DND-41 (cell line): ENCODE measurements around the gene NRDE2.
"Not testable (repeated sequence)": the region's sequence is repeated elsewhere in the genome, so short reads cannot be mapped to it uniquely, and the experiment has no call there.

Experiments used
- ATAC-seq: fragments of 200-7000 bp; cut with Tn5 transposase; 3 replicates; pipeline ENCODE4 v1.9.1; 2021; ENCODE audit warnings: low read depth; ENCODE audit not compliant: insufficient read depth
- DNase-seq: peaks from one replicate; pipeline ENCODE4 v3.0.0-alpha.2; 2020
- H2AFZ ChIP-seq: 2 replicates; pipeline ENCODE4 v1.6.0; 2012; ENCODE audit warnings: low read depth, low read length
- H3K27ac ChIP-seq: 2 replicates; pipeline ENCODE4 v1.5.1; 2012; ENCODE audit warnings: low read length, inconsistent platforms
- H3K27me3 ChIP-seq: fragments of 200-600 bp; sonication (generic); 2 replicates; pipeline ENCODE4 v1.6.0; 2012; ENCODE audit warnings: low read length, mild to moderate bottlenecking, inconsistent platforms; ENCODE audit not compliant: insufficient read depth, poor library complexity
- H3K36me3 ChIP-seq: 2 replicates; pipeline ENCODE4 v1.5.1; 2012; ENCODE audit warnings: low read length, inconsistent platforms; ENCODE audit not compliant: insufficient read depth
- H3K4me1 ChIP-seq: 2 replicates; pipeline ENCODE4 v1.5.1; 2012; ENCODE audit warnings: mild to moderate bottlenecking, low read length; ENCODE audit not compliant: insufficient read depth
- H3K4me2 ChIP-seq: 2 replicates; pipeline ENCODE4 v1.6.0; 2012; ENCODE audit warnings: mild to moderate bottlenecking, moderate library complexity, low read length, inconsistent platforms; ENCODE audit not compliant: insufficient read depth
- H3K4me3 ChIP-seq, 2 experiments: fragments of 200-600 bp in 1 of 2; shearing (Covaris generic) in 1 of 2; 2 replicates each; pipeline ENCODE4 v1.5.1; 2012 to 2016; ENCODE audit warnings: inconsistent platforms in 2 of 2, low read length in 2 of 2, mild to moderate bottlenecking in 2 of 2, low read depth in 1 of 2, moderate library complexity in 1 of 2
- H3K79me2 ChIP-seq: 2 replicates; pipeline ENCODE4 v1.6.0; 2012; ENCODE audit warnings: low read length, inconsistent platforms; ENCODE audit not compliant: insufficient read depth
- H3K9ac ChIP-seq: 2 replicates; pipeline ENCODE4 v1.6.0; 2012; ENCODE audit warnings: low read depth, mild to moderate bottlenecking, inconsistent platforms, low read length, moderate library complexity
- H3K9me3 ChIP-seq: 2 replicates; pipeline ENCODE4 v1.5.1; 2012; ENCODE audit warnings: low read length, moderate library complexity, mild to moderate bottlenecking, inconsistent platforms; ENCODE audit not compliant: insufficient read depth, severe bottlenecking
- H4K20me1 ChIP-seq: 2 replicates; pipeline ENCODE4 v1.6.0; 2012; ENCODE audit warnings: low read length; ENCODE audit not compliant: insufficient read depth
- EZH2 ChIP-seq: IDR thresholded peaks from 3 replicates; pipeline ENCODE4 v1.6.1; 2012; ENCODE audit warnings: borderline replicate concordance, low read depth, mild to moderate bottlenecking, moderate library complexity, low read length, inconsistent platforms; ENCODE audit not compliant: severe bottlenecking
- TF ChIP-seq, protein P1 (sequence below): IDR thresholded peaks from 2 replicates; pipeline ENCODE4 v1.5.1; 2012; ENCODE audit warnings: borderline replicate concordance, low read length, moderate library complexity, mild to moderate bottlenecking; ENCODE audit not compliant: poor library complexity, severe bottlenecking; ENCODE audit errors: extremely low read depth

NRDE2 gene

GRCh38 chr14:90253826-90254225 is 77.9 kb downstream of the NRDE2 start:
- Histone ChIP-seq H3K79me2 (peaks cover 33% of the 10 kb centered on the region), H2AFZ (no peak overlapping the region), H3K4me2 (no peak overlapping the region), H3K36me3 (peaks cover 10% of the 10 kb centered on the region), H3K27ac (no peak overlapping the region), H3K4me1 (peaks cover 24% of the 10 kb centered on the region), H3K4me3 (no peak overlapping the region), H4K20me1 (peaks cover 16% of the 10 kb centered on the region; the same call in 1 of the 2 replicates), H3K9me3 (no peaks in the 10 kb centered on the region), H3K9ac (no peak overlapping the region), H3K27me3 (no peaks in the 10 kb centered on the region)
- TF ChIP-seq EZH2 = no peak
- TF ChIP-seq, protein P1, sequence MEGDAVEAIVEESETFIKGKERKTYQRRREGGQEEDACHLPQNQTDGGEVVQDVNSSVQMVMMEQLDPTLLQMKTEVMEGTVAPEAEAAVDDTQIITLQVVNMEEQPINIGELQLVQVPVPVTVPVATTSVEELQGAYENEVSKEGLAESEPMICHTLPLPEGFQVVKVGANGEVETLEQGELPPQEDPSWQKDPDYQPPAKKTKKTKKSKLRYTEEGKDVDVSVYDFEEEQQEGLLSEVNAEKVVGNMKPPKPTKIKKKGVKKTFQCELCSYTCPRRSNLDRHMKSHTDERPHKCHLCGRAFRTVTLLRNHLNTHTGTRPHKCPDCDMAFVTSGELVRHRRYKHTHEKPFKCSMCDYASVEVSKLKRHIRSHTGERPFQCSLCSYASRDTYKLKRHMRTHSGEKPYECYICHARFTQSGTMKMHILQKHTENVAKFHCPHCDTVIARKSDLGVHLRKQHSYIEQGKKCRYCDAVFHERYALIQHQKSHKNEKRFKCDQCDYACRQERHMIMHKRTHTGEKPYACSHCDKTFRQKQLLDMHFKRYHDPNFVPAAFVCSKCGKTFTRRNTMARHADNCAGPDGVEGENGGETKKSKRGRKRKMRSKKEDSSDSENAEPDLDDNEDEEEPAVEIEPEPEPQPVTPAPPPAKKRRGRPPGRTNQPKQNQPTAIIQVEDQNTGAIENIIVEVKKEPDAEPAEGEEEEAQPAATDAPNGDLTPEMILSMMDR = no peak
- DNase-seq (no peak), ATAC-seq (no peak)

DNA sequence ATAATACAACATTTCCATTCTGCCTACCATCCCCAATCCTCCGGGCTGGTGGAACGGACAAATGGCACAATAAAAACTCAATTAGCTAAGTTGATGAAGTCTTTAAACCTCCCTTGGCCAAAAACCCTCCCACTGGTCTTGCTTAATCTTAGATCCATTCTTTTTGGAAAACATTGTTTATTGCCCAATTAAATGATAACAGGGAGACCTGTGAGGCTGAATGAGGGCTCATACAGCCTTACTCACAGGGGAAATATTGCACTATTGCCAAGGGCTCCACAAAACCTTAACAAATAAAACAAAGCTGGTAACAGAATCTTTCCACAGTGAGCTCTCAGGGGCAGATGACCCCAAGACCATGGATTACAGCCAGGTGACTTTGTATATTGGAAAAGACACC is 83.1 kb downstream of the NRDE2 start:
- DNase-seq (no peak), ATAC-seq (no peak)
- no peak for TF ChIP-seq EZH2
- TF ChIP-seq, protein P1 = no peak

DNA sequence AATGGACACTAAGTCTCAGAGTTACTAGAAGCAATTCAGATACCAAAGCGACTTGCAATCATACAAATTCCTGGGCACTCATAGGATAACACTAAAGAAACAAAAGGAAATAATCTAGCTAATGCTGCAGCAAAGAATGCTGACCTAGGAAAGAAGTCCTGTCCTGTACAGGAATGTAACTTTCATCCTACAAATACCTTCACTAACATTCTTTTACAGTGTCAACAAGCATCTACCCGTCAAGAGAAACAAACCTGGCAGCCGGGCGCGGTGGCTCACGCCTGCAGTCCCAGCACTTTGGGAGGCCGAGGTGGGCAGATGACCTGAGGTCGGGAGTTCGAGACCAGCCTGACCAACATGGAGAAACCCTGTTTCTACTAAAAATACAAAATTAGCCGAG is 84.3 kb downstream of the NRDE2 start:
- not testable (repeated sequence) for H2AFZ ChIP-seq, H3K36me3 ChIP-seq, H3K27me3 ChIP-seq, H3K27ac ChIP-seq, H3K79me2 ChIP-seq, H4K20me1 ChIP-seq, ATAC-seq, H3K9ac ChIP-seq, H3K4me2 ChIP-seq, H3K9me3 ChIP-seq, H3K4me1 ChIP-seq, DNase-seq, H3K4me3 ChIP-seq

More for the DNA sequence above, 83.1 kb downstream of the NRDE2 start:
- no peaks in the 10 kb centered on the region for H3K27me3 ChIP-seq
- no peak overlapping the region for H3K4me2 ChIP-seq
- H3K4me1 ChIP-seq = no peaks in the 10 kb centered on the region
- H2AFZ ChIP-seq = no peak overlapping the region
- H3K9ac ChIP-seq = no peak overlapping the region
- H3K9me3 ChIP-seq = no peaks in the 10 kb centered on the region
- H3K36me3 ChIP-seq = no peaks in the 10 kb centered on the region
- no peaks in the 10 kb centered on the region for H3K79me2 ChIP-seq
- no peaks in the 10 kb centered on the region for H4K20me1 ChIP-seq
- H3K27ac ChIP-seq = no peak overlapping the region
- H3K4me3 ChIP-seq = no peak overlapping the region

DNA sequence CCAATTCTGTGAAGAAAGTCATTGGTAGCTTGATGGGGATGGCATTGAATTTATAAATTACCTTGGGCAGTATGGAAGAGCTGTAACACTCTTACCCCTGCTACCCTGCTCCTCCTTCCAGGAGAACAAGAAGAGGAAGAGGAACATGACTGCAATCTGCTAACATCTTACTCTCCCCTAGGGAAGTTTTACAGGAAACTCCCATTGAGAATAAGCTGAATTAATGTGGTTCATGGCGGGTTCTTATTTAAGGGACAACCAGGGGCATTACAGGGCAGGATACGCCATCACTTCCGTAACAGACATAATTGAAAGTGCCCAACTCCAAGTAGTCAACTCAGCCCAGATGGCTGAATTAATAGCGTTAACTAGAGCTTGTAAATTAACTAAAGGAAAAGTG is 84.8 kb downstream of the NRDE2 start:
- Histone ChIP-seq H3K9me3 (no peaks in the 10 kb centered on the region), H3K4me1 (no peaks in the 10 kb centered on the region), H3K36me3 (no peaks in the 10 kb centered on the region), H3K4me3 (no peak overlapping the region), H3K27me3 (no peaks in the 10 kb centered on the region), H3K9ac (no peak overlapping the region), H4K20me1 (no peaks in the 10 kb centered on the region), H3K27ac (no peak overlapping the region), H2AFZ (no peak overlapping the region), H3K79me2 (no peaks in the 10 kb centered on the region), H3K4me2 (no peak overlapping the region)
- DNase-seq (no peak), ATAC-seq (no peak)
- TF ChIP-seq, protein P1 = no peak
- TF ChIP-seq EZH2 = no peak
